ENCODE measurements around the gene ZNF101. TPM values are rescaled to one million over a fixed set of nuclear protein-coding genes. Genes with fewer than 3 reads are reported as not detected.
"Not testable (repeated sequence)": the region's sequence is repeated elsewhere in the genome, so short reads cannot be mapped to it uniquely, and the experiment has no call there.

Gene ZNF101
- total and polyA plus RNA-seq, 2 donors (not counting 1 experiment from before 2014, with no cell fraction given): 4.4 to 5.4 TPM

DNA sequence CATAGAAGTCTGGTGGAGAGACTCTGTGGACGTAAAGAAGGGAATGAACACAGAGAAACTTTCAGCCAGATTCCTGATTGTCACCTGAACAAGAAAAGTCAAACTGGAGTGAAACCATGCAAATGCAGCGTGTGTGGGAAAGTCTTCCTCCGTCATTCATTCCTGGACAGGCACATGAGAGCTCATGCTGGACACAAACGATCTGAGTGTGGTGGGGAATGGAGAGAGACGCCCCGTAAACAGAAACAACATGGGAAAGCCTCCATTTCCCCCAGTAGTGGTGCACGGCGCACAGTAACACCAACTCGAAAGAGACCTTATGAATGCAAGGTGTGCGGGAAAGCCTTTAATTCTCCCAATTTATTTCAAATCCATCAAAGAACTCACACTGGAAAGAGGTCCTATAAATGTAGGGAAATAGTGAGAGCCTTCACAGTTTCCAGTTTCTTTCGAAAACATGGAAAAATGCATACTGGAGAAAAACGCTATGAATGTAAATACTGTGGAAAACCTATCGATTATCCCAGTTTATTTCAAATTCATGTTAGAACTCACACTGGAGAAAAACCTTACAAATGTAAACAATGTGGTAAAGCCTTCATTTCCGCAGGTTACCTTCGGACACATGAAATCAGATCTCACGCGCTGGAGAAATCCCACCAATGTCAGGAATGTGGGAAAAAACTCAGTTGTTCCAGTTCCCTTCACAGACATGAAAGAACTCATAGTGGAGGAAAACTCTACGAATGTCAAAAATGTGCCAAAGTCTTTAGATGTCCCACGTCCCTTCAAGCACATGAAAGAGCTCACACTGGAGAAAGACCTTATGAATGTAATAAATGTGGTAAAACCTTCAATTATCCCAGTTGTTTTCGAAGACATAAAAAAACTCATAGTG lies 10.8 kb downstream of the ZNF101 start:
- Histone ChIP-seq H3K4me2 (ENCODE audit: extremely low read depth, insufficient read depth, low read length) (no peak overlapping the region), H3K79me2 (ENCODE audit: control insufficient read depth, insufficient read depth, low read length) (no peaks in the 10 kb centered on the region)

DNA sequence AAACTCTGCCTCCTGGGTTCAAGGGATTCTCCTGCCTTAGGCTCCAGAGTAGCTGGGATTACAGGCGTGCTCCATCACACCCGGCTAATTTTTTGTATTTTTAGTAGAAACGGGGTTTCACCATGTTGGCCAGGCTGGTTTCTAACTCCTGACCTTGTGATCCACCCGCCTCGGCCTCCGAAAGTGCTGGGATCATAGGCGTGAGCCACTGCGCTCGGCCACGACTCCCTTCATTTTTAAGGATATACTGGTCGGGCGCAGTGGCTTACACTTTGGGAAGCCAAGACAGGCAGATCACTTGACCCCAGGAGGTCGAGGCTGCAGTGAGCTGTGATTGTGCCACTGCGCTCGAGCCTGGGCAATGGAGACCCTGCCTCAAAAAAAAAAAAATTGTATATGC lies 17.5 kb downstream of the ZNF101 start:
- H3K4me2 ChIP-seq (ENCODE audit: extremely low read depth, insufficient read depth, low read length); H3K79me2 ChIP-seq (ENCODE audit: control insufficient read depth, insufficient read depth, low read length); H3K27ac ChIP-seq (ENCODE audit: insufficient read depth, low read length); H3K36me3 ChIP-seq (ENCODE audit: control insufficient read depth, insufficient read depth, low read length); H3K9me3 ChIP-seq (ENCODE audit: control insufficient read depth, insufficient read depth, low read depth, low read length); H3K9ac ChIP-seq (ENCODE audit: insufficient read depth, low read length); H3K4me3 ChIP-seq (replicated peaks in 1 of 4; ENCODE audit: control extremely low read depth in 1 of 4, insufficient read depth in 1 of 4, low read depth in 3 of 4, low read length in 4 of 4); H3K27me3 ChIP-seq (ENCODE audit: control insufficient read depth, insufficient read depth, low read length); H2AFZ ChIP-seq (ENCODE audit: low read length); DNase-seq (ENCODE audit: low read depth in 2 of 2); H3K4me1 ChIP-seq (ENCODE audit: control insufficient read depth, extremely low read depth, insufficient read depth, low read length); H4K20me1 ChIP-seq (ENCODE audit: control insufficient read depth, extremely low read depth, insufficient read depth, low read length): not testable (repeated sequence)

More for the DNA sequence above, 10.8 kb downstream of the ZNF101 start:
- no peak overlapping the region for H2AFZ ChIP-seq (ENCODE audit: low read length)
- no peaks in the 10 kb centered on the region for H3K27me3 ChIP-seq (ENCODE audit: control insufficient read depth, insufficient read depth, low read length)
- DNase-seq (ENCODE audit: low read depth in 2 of 2): no peak
- H3K27ac ChIP-seq (ENCODE audit: insufficient read depth, low read length): no peak overlapping the region
- no peaks in the 10 kb centered on the region for H3K4me1 ChIP-seq (ENCODE audit: control insufficient read depth, extremely low read depth, insufficient read depth, low read length)
- no peak overlapping the region for H3K9ac ChIP-seq (ENCODE audit: insufficient read depth, low read length)
- H3K36me3 ChIP-seq (ENCODE audit: control insufficient read depth, insufficient read depth, low read length): peaks cover 2% of the 10 kb centered on the region
- H4K20me1 ChIP-seq (ENCODE audit: control insufficient read depth, extremely low read depth, insufficient read depth, low read length): no peaks in the 10 kb centered on the region
- TF ChIP-seq EZH2 (IDR thresholded peaks at IDR 0.05; ENCODE audit: low read length, missing control alignments): no peak
- TF ChIP-seq, protein P1, sequence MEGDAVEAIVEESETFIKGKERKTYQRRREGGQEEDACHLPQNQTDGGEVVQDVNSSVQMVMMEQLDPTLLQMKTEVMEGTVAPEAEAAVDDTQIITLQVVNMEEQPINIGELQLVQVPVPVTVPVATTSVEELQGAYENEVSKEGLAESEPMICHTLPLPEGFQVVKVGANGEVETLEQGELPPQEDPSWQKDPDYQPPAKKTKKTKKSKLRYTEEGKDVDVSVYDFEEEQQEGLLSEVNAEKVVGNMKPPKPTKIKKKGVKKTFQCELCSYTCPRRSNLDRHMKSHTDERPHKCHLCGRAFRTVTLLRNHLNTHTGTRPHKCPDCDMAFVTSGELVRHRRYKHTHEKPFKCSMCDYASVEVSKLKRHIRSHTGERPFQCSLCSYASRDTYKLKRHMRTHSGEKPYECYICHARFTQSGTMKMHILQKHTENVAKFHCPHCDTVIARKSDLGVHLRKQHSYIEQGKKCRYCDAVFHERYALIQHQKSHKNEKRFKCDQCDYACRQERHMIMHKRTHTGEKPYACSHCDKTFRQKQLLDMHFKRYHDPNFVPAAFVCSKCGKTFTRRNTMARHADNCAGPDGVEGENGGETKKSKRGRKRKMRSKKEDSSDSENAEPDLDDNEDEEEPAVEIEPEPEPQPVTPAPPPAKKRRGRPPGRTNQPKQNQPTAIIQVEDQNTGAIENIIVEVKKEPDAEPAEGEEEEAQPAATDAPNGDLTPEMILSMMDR (conservative IDR thresholded peaks at IDR 0.05 in 1 of 2, IDR thresholded peaks at IDR 0.05 in 1 of 2; ENCODE audit: low read depth in 1 of 2, low read length in 2 of 2): no peak
- H3K4me3 ChIP-seq (replicated peaks in 1 of 4; ENCODE audit: control extremely low read depth in 1 of 4, insufficient read depth in 1 of 4, low read depth in 3 of 4, low read length in 4 of 4): no peak overlapping the region
- H3K9me3 ChIP-seq (ENCODE audit: control insufficient read depth, insufficient read depth, low read depth, low read length): no peaks in the 10 kb centered on the region

DNA sequence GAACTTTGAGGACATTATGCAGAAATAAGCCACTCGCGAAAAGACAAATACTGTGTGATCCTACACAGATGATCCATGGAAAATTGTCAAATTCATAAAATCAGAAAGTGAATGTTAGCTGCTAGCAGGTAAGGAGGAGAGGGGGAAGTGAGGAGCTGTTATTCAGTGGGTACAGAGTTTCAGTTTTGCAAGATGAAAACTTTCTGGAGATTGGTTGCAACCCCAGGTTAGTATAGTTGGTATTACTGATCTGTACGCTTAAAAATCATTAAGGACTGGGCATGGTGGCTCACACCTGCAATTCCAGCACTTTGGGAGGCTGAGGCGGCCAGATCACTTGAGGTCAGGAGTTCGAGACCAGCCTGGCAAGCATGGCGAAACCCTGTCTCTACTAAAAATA lies 17.9 kb downstream of the ZNF101 start:
- H3K4me2 ChIP-seq (ENCODE audit: extremely low read depth, insufficient read depth, low read length): no peak overlapping the region
- H4K20me1 ChIP-seq (ENCODE audit: control insufficient read depth, extremely low read depth, insufficient read depth, low read length): no peaks in the 10 kb centered on the region
- H2AFZ ChIP-seq (ENCODE audit: low read length): no peak overlapping the region
- H3K9ac ChIP-seq (ENCODE audit: insufficient read depth, low read length): no peak overlapping the region
- no peaks in the 10 kb centered on the region for H3K79me2 ChIP-seq (ENCODE audit: control insufficient read depth, insufficient read depth, low read length)
- TF ChIP-seq EZH2 (IDR thresholded peaks at IDR 0.05; ENCODE audit: low read length, missing control alignments): no peak
- TF ChIP-seq, protein P1 (conservative IDR thresholded peaks at IDR 0.05 in 1 of 2, IDR thresholded peaks at IDR 0.05 in 1 of 2; ENCODE audit: low read depth in 1 of 2, low read length in 2 of 2): no peak
- no peaks in the 10 kb centered on the region for H3K9me3 ChIP-seq (ENCODE audit: control insufficient read depth, insufficient read depth, low read depth, low read length)
- H3K27ac ChIP-seq (ENCODE audit: insufficient read depth, low read length): no peak overlapping the region
- DNase-seq (ENCODE audit: low read depth in 2 of 2): no peak
- no peaks in the 10 kb centered on the region for H3K27me3 ChIP-seq (ENCODE audit: control insufficient read depth, insufficient read depth, low read length)
- no peaks in the 10 kb centered on the region for H3K36me3 ChIP-seq (ENCODE audit: control insufficient read depth, insufficient read depth, low read length)
- H3K4me1 ChIP-seq (ENCODE audit: control insufficient read depth, extremely low read depth, insufficient read depth, low read length): no peaks in the 10 kb centered on the region
- H3K4me3 ChIP-seq (replicated peaks in 1 of 4; ENCODE audit: control extremely low read depth in 1 of 4, insufficient read depth in 1 of 4, low read depth in 3 of 4, low read length in 4 of 4): no peak overlapping the region

Measured in fibroblast of lung (primary cell).